ENCODE results near the gene RSBN1L.

- TF ChIP-seq CTCF (conservative IDR thresholded peaks at IDR 0.05; ENCODE audit: low read length): peak; percentile 79
- TF ChIP-seq EZH2phosphoT487 (IDR thresholded peaks at IDR 0.05; ENCODE audit: borderline replicate concordance): no peak
Observed at GRCh38 chr7:77651575-77652162, 44.6 kb upstream of the RSBN1L start.
